Type B pancreatic cell (in vitro differentiated cells): ENCODE results near the gene NOS2. TPM values are rescaled to one million over a fixed set of nuclear protein-coding genes. Genes with fewer than 3 reads are reported as not detected.
"Not testable (repeated sequence)": the region's sequence is repeated elsewhere in the genome, so short reads cannot be mapped to it uniquely, and the experiment has no call there.

Experiments used
- DNase-seq: peaks from one replicate; pipeline ENCODE4 v3.0.0; 2021; ENCODE audit warnings: mixed read lengths; ENCODE audit not compliant: unreplicated experiment; ENCODE audit errors: extremely low spot score
- H3K27ac Mint-ChIP-seq: 2 replicates; pipeline ENCODE4 v1.8.0; 2021; ENCODE audit warnings: mild to moderate bottlenecking, mixed read lengths
- H3K27me3 Mint-ChIP-seq: 2 replicates; pipeline ENCODE4 v1.8.0; 2021; ENCODE audit warnings: mixed read lengths
- H3K36me3 Mint-ChIP-seq: 2 replicates; pipeline ENCODE4 v1.8.0; 2021; ENCODE audit warnings: mixed read lengths
- H3K4me1 Mint-ChIP-seq: one replicate; pipeline ENCODE4 v1.8.0; 2021; ENCODE audit warnings: mixed read lengths; ENCODE audit not compliant: unreplicated experiment
- H3K4me3 Mint-ChIP-seq: 2 replicates; pipeline ENCODE4 v1.8.0; 2021; ENCODE audit warnings: mild to moderate bottlenecking, mixed read lengths
- H3K9me3 Mint-ChIP-seq: 2 replicates; pipeline ENCODE4 v1.8.0; 2021; ENCODE audit warnings: mixed read lengths
- CTCF ChIP-seq: fragments of 200-600 bp; sonication (generic); conservative IDR thresholded peaks from 2 replicates; pipeline ENCODE4 v1.5.0; 2021; ENCODE audit warnings: antibody characterized with exemption, mild to moderate bottlenecking
- long read RNA-seq: library from polyadenylated mRNA; unstranded; transcript quantifications from one replicate; pipeline ENCODE4 v2.0.0, GENCODE V29; 2020
- total RNA-seq: library from RNA; stranded (reverse); gene quantifications from 2 replicates; pipeline ENCODE4 v1.2.1, GENCODE V29; 2021; ENCODE audit warnings: low replicate concordance

The NOS2 gene
- total RNA-seq = 1.1 and 7.6 TPM in 2 replicates
- long read RNA-seq, partial matches to known transcripts = 1 of 1 reads
- long read RNA-seq, other reads (novel, unspliced or antisense) = 0 of 1 reads

- no peak for DNase-seq
- no peak within 1 kb of the TSS for H3K27ac Mint-ChIP-seq
These were observed at the start of gene NOS2 for GRCh38 chr17:27800522-27800921. Gene NOS2, minus strand, starts transcription at chr17:27800529. Its CDS starts 1,720 bp downstream, at chr17:27798809.

GRCh38 chr17:27849474-27850185, 49.3 kb upstream of the NOS2 start:
- no peaks in the 10 kb centered on the region for H3K36me3 Mint-ChIP-seq
- no peaks in the 10 kb centered on the region for H3K4me1 Mint-ChIP-seq
- TF ChIP-seq CTCF = no peak
- no peaks in the 10 kb centered on the region for H3K9me3 Mint-ChIP-seq
- no peak for DNase-seq
- no peak overlapping the region for H3K4me3 Mint-ChIP-seq
- peaks cover 17% of the 10 kb centered on the region for H3K27me3 Mint-ChIP-seq
- H3K27ac Mint-ChIP-seq = no peak overlapping the region

More at GRCh38 chr17:27800522-27800921, at the start of gene NOS2:
- H3K9me3 Mint-ChIP-seq = no peaks in the 10 kb centered on the region
- H3K4me3 Mint-ChIP-seq = no peak within 1 kb of the TSS
- no peak for TF ChIP-seq CTCF
- H3K27me3 Mint-ChIP-seq = peaks cover 40% of the 10 kb centered on the region
- H3K36me3 Mint-ChIP-seq = no peaks in the 10 kb centered on the region
- H3K4me1 Mint-ChIP-seq = peaks cover 4% of the 10 kb centered on the region

- no peak for DNase-seq
- no peaks in the 10 kb centered on the region for H3K4me1 Mint-ChIP-seq
These were observed 48.6 kb upstream of the NOS2 start for GRCh38 chr17:27848931-27849330.

GRCh38 chr17:27846808-27847307, 46.5 kb upstream of the NOS2 start:
- not testable (repeated sequence) for H3K27ac Mint-ChIP-seq, H3K36me3 Mint-ChIP-seq, H3K27me3 Mint-ChIP-seq, DNase-seq, H3K4me1 Mint-ChIP-seq, H3K9me3 Mint-ChIP-seq, H3K4me3 Mint-ChIP-seq

More at GRCh38 chr17:27848931-27849330, 48.6 kb upstream of the NOS2 start:
- Mint-ChIP-seq H3K4me3 (no peak overlapping the region), H3K27ac (no peak overlapping the region), H3K36me3 (no peaks in the 10 kb centered on the region), H3K9me3 (no peaks in the 10 kb centered on the region), H3K27me3 (peaks cover 10% of the 10 kb centered on the region)
- TF ChIP-seq CTCF = no peak

GRCh38 chr17:27846042-27846655, 45.8 kb upstream of the NOS2 start:
- Mint-ChIP-seq H3K27ac (no peak overlapping the region), H3K27me3 (peaks cover 3% of the 10 kb centered on the region), H3K36me3 (no peaks in the 10 kb centered on the region), H3K9me3 (no peaks in the 10 kb centered on the region), H3K4me3 (no peak overlapping the region), H3K4me1 (no peaks in the 10 kb centered on the region)
- DNase-seq = no peak
- no peak for TF ChIP-seq CTCF
